H1 (cell line): ENCODE results near the gene CWC25. TPM values are rescaled to one million over a fixed set of nuclear protein-coding genes. Genes with fewer than 3 reads are reported as not detected.

Experiments used
- CTCF ChIA-PET: fragments of 300-600 bp; sonication (Branson Sonifier 250); formaldehyde crosslinking; loops from one replicate; lab custom pipeline; 2021; ENCODE audit not compliant: partially characterized antibody; lab: Charles Lee
- POLR2A ChIA-PET: fragments of 300-600 bp; sonication (Branson Sonifier 250); formaldehyde crosslinking; loops from one replicate; lab custom pipeline; 2021; ENCODE audit warnings: inconsistent platforms; ENCODE audit not compliant: partially characterized antibody; lab: Charles Lee
- DNase-seq, 2 experiments: peaks; one replicate each; pipeline versions ENCODE4 v3.0.0 to v3.0.0-alpha.2; 2010 to 2022; ENCODE audit warnings: low spot score in 2 of 2, low read depth in 1 of 2, mixed read lengths in 1 of 2
- FAIRE-seq: peaks from 2 replicates; lab custom pipeline; 2011; peaks lifted over from hg19 to GRCh38; lab: Jason Lieb, UNC
- H2AFZ ChIP-seq: 2 replicates; pipeline ENCODE4 v1.8.1; 2012; ENCODE audit warnings: low read length, inconsistent platforms
- H2AK5ac ChIP-seq: 2 replicates; pipeline ENCODE4 v1.6.1; 2013; ENCODE audit warnings: low read depth, low read length
- H2BK120ac ChIP-seq: replicated peaks from 2 replicates; pipeline ENCODE3; 2013; ENCODE audit warnings: low read depth, low read length, inconsistent platforms
- H2BK12ac ChIP-seq: 2 replicates; pipeline ENCODE4 v1.6.1; 2013; ENCODE audit warnings: low read depth, low read length
- H2BK15ac ChIP-seq: 2 replicates; pipeline ENCODE4 v1.6.1; 2013; ENCODE audit warnings: low read length
- H2BK20ac ChIP-seq: 2 replicates; pipeline ENCODE4 v1.6.1; 2013; ENCODE audit warnings: low read length
- H2BK5ac ChIP-seq: 2 replicates; pipeline ENCODE4 v1.6.1; 2013; ENCODE audit warnings: low read depth, low read length
- H3K14ac ChIP-seq: 2 replicates; pipeline ENCODE4 v1.6.1; 2013; ENCODE audit warnings: inconsistent platforms; ENCODE audit not compliant: insufficient read length
- H3K18ac ChIP-seq: 2 replicates; pipeline ENCODE4 v1.6.1; 2013; ENCODE audit warnings: low read length; ENCODE audit errors: extremely low read depth
- H3K23ac ChIP-seq: 2 replicates; pipeline ENCODE4 v1.6.1; 2013; ENCODE audit warnings: inconsistent platforms; ENCODE audit not compliant: insufficient read length
- H3K23me2 ChIP-seq: 2 replicates; pipeline ENCODE4 v1.6.1; 2013; ENCODE audit warnings: low read depth, low read length
- H3K27ac ChIP-seq: 2 replicates; pipeline ENCODE4 v1.6.1; 2011; ENCODE audit warnings: low read depth, low read length, inconsistent platforms
- H3K27me3 ChIP-seq, 4 experiments: replicated peaks in 1 of 4; 1 replicate in 1 of 4; 2 replicates in 3 of 4; pipeline versions ENCODE4 v1.6.1 to v1.8.1; 2011 to 2013; ENCODE audit warnings: low read length in 3 of 4, mild to moderate bottlenecking in 3 of 4, inconsistent platforms in 2 of 4, mixed read lengths in 2 of 4, moderate library complexity in 1 of 4; ENCODE audit not compliant: control insufficient read depth in 3 of 4, insufficient read depth in 3 of 4; ENCODE audit errors: extremely low read depth in 1 of 4
- H3K36me3 ChIP-seq, 4 experiments: 2 replicates each; pipeline versions ENCODE4 v1.6.1 to v1.8.1; 2011 to 2013; ENCODE audit warnings: mild to moderate bottlenecking in 4 of 4, low read length in 3 of 4, moderate library complexity in 2 of 4, control low read depth in 1 of 4, inconsistent platforms in 1 of 4; ENCODE audit not compliant: insufficient read depth in 4 of 4, control insufficient read depth in 2 of 4
- H3K4ac ChIP-seq: replicated peaks from 2 replicates; pipeline ENCODE3; 2013; ENCODE audit warnings: low read length, low read depth, mixed read lengths, inconsistent platforms; ENCODE audit not compliant: insufficient read length
- H3K4me1 ChIP-seq, 4 experiments: replicated peaks in 1 of 4; 1 replicate in 1 of 4; 2 replicates in 3 of 4; pipeline versions ENCODE4 v1.6.1 to v1.8.1; 2011 to 2013; ENCODE audit warnings: low read length in 3 of 4, inconsistent platforms in 2 of 4, mixed read lengths in 1 of 4; ENCODE audit not compliant: insufficient read depth in 4 of 4, control insufficient read depth in 3 of 4
- H3K4me2 ChIP-seq, 2 experiments: 2 replicates each; pipeline versions ENCODE4 v1.6.1 to v1.8.1; 2011 to 2013; ENCODE audit warnings: low read depth in 2 of 2, low read length in 2 of 2, control low read depth in 1 of 2, inconsistent platforms in 1 of 2, mild to moderate bottlenecking in 1 of 2; ENCODE audit not compliant: insufficient read depth in 1 of 2
- H3K4me3 ChIP-seq, 4 experiments: fragments of 200-600, 300-600 bp in 1 of 4; sonication (generic), shearing (Covaris generic), sonication (Bioruptor Twin) in 1 of 4; 2 replicates each; pipeline versions ENCODE4 v1.5.1 to v1.8.1; 2011 to 2016; ENCODE audit warnings: low read length in 4 of 4, low read depth in 3 of 4, control low read depth in 2 of 4, inconsistent platforms in 2 of 4, mild to moderate bottlenecking in 2 of 4, mixed read lengths in 1 of 4, moderate library complexity in 1 of 4; ENCODE audit not compliant: insufficient read depth in 2 of 4; ENCODE audit errors: extremely low read depth in 1 of 4
- H3K56ac ChIP-seq: replicated peaks from 2 replicates; pipeline ENCODE3; 2013; ENCODE audit warnings: low read depth, mild to moderate bottlenecking, mixed read lengths, low read length, inconsistent platforms; ENCODE audit not compliant: insufficient read length
- H3K79me1 ChIP-seq: 2 replicates; pipeline ENCODE4 v1.6.1; 2013; ENCODE audit warnings: low read depth, low read length, control low read depth
- H3K79me2 ChIP-seq, 2 experiments: 2 replicates each; pipeline versions ENCODE4 v1.6.1 to v1.8.1; 2012 to 2013; ENCODE audit warnings: low read length in 2 of 2, mild to moderate bottlenecking in 2 of 2, inconsistent platforms in 1 of 2; ENCODE audit not compliant: insufficient read depth in 2 of 2, control insufficient read depth in 1 of 2
- H3K9ac ChIP-seq, 4 experiments: replicated peaks in 1 of 4; 1 replicate in 1 of 4; 2 replicates in 3 of 4; pipeline versions ENCODE4 v1.6.1 to v1.8.1; 2011 to 2013; ENCODE audit warnings: low read depth in 3 of 4, low read length in 3 of 4, control low read depth in 2 of 4, mild to moderate bottlenecking in 2 of 4, moderate library complexity in 2 of 4, inconsistent platforms in 1 of 4; ENCODE audit errors: extremely low read depth in 1 of 4
- H3K9me3 ChIP-seq, 2 experiments: 2 replicates each; pipeline versions ENCODE4 v1.6.1 to v1.8.1; 2012 to 2013; ENCODE audit warnings: mild to moderate bottlenecking in 2 of 2, moderate library complexity in 2 of 2, control low read depth in 1 of 2, inconsistent platforms in 1 of 2, low read depth in 1 of 2, low read length in 1 of 2, mixed read lengths in 1 of 2; ENCODE audit not compliant: insufficient read depth in 2 of 2
- H4K20me1 ChIP-seq, 2 experiments: replicated peaks in 1 of 2; 2 replicates each; pipeline versions ENCODE3 to v1.8.1; 2011 to 2013; ENCODE audit warnings: inconsistent platforms in 2 of 2, low read length in 2 of 2, mild to moderate bottlenecking in 1 of 2; ENCODE audit not compliant: insufficient read depth in 2 of 2, control insufficient read depth in 1 of 2
- H4K5ac ChIP-seq: 2 replicates; pipeline ENCODE4 v1.6.1; 2013; ENCODE audit warnings: low read length, low read depth, mixed read lengths, inconsistent platforms; ENCODE audit not compliant: insufficient read length
- H4K8ac ChIP-seq: 2 replicates; pipeline ENCODE4 v1.8.0; 2013; ENCODE audit warnings: mild to moderate bottlenecking, moderate library complexity, low read length, inconsistent platforms; ENCODE audit not compliant: insufficient read depth; ENCODE audit errors: extremely low read depth
- H4K91ac ChIP-seq: replicated peaks from 2 replicates; pipeline ENCODE3; 2013; ENCODE audit warnings: low read length, mixed read lengths, inconsistent platforms; ENCODE audit not compliant: insufficient read length
- ASH2L ChIP-seq: fragments of 200-600, 300-600 bp; sonication (generic); IDR thresholded peaks from one replicate; pipeline ENCODE4 v1.7.1; 2017; ENCODE audit warnings: low read length
- ATF3 ChIP-seq: IDR thresholded peaks from 2 replicates; pipeline ENCODE4 v1.6.1; 2011; ENCODE audit warnings: low read depth, mild to moderate bottlenecking, low read length; ENCODE audit not compliant: insufficient read depth
- CEBPB ChIP-seq: IDR thresholded peaks from 2 replicates; pipeline ENCODE4 v1.6.1; 2012; ENCODE audit warnings: low read depth, low read length
- CREB1 ChIP-seq: IDR thresholded peaks from 2 replicates; pipeline ENCODE4 v1.6.1; 2012; ENCODE audit warnings: inconsistent platforms
- EP300 ChIP-seq, 2 experiments: IDR thresholded peaks; 1 replicate in 1 of 2; 2 replicates in 1 of 2; pipeline ENCODE4 v1.6.1; 2011 to 2012; ENCODE audit warnings: low read depth in 2 of 2, low read length in 2 of 2, mild to moderate bottlenecking in 2 of 2, borderline replicate concordance in 1 of 2, inconsistent platforms in 1 of 2, moderate library complexity in 1 of 2
- HDAC6 ChIP-seq: IDR thresholded peaks from one replicate; pipeline ENCODE4 v1.7.1; 2012; ENCODE audit warnings: low read depth, mild to moderate bottlenecking, inconsistent platforms, low read length, moderate library complexity
- NANOG ChIP-seq: IDR thresholded peaks from 2 replicates; pipeline ENCODE4 v1.6.1; 2011; ENCODE audit warnings: low read length, low read depth, mild to moderate bottlenecking, inconsistent platforms; ENCODE audit not compliant: insufficient read depth, poor library complexity, severe bottlenecking
- RFX5 ChIP-seq: IDR thresholded peaks from 2 replicates; pipeline ENCODE4 v1.6.1; 2011; ENCODE audit warnings: low read depth, low read length, improper control_type of control experiment, borderline replicate concordance
- SUZ12 ChIP-seq: fragments of 200-600 bp; sonication (generic); IDR thresholded peaks from 2 replicates; pipeline ENCODE4 v1.6.1; 2012; ENCODE audit warnings: mild to moderate bottlenecking, inconsistent platforms, low read length, moderate library complexity, mixed read lengths
- ZNF274 ChIP-seq: IDR thresholded peaks from 2 replicates; pipeline ENCODE4 v1.7.0; 2012; ENCODE audit warnings: low read length, borderline replicate concordance; ENCODE audit errors: extremely low read depth
- WGBS, 2 experiments: shearing (Covaris generic) in 1 of 2; methylation state at CpG; one replicate each; pipeline versions ENCODE4 v1.1.6 to v1.1.7; 2013 to 2015; ENCODE audit warnings: low lambda C conversion rate in 2 of 2, mixed read lengths in 2 of 2, inconsistent platforms in 1 of 2, low coverage in 1 of 2, missing lambda C conversion rate in 1 of 2; ENCODE audit not compliant: insufficient replicate concordance in 2 of 2, insufficient coverage in 1 of 2, insufficient read length in 1 of 2; ENCODE audit errors: extremely low coverage in 1 of 2, missing lambda C conversion rate in 1 of 2; 5-methylcytosine and 5-hydroxymethylcytosine counted together
- polyA plus RNA-seq, 7 experiments: library from polyadenylated mRNA; depleted of rRNA in 3 of 7; stranded (reverse) in 5 of 7; unstranded in 2 of 7; fragments of >200 nt in 5 of 7; fragments of 200-250 nt in 2 of 7; gene quantifications; 1 replicate in 5 of 7; 2 replicates in 1 of 7; 4 replicates in 1 of 7; pipeline versions ENCODE4 v1.2.1 to v1.2.3, GENCODE V29; 2011 to 2013; ENCODE audit warnings: missing spikeins in 2 of 7, mixed read lengths in 2 of 7
- total RNA-seq: library from RNA; stranded (reverse); fragmentation: NEBNext Ultra II Directional; extraction: Animal tissue kit (Norgen Biotek cat#: 25700); gene quantifications from 2 replicates; pipeline ENCODE4 v1.2.1, GENCODE V29; 2021

Gene CWC25
- total and polyA plus RNA-seq, 2 of the 8 experiments (the other 6 are each of a cell fraction or from before 2014, with no cell fraction given) = 11.1 to 13.1 TPM

GRCh38 chr17:38753071-38753506 is 72.0 kb downstream of the CWC25 start:
- Histone ChIP-seq H3K4me1 (peaks cover 0 to 5% (median 3%) of the 10 kb centered on the region in 4 experiments; a peak in 4 of 7 replicates), H3K4ac (no peak overlapping the region), H3K56ac (peak overlapping the region; percentile 85), H2BK20ac (no peak overlapping the region), H2BK120ac (no peak overlapping the region), H3K79me2 (peaks cover 0 to 16% of the 10 kb centered on the region in 2 experiments; a peak in 3 of 4 replicates), H3K18ac (0 out of 2 replicates have a peak overlapping the region, but pooled peaks have one; percentile 73), H3K4me3 (peak overlapping the region; percentile 86 to 99 (median 90)), H2AFZ (no peak overlapping the region), H3K9ac (peak overlapping the region; percentile 70 to 88 (median 80)), H4K8ac (peak overlapping the region; percentile 62), H3K23me2 (peaks cover 34% of the 10 kb centered on the region), H4K91ac (no peak overlapping the region), H4K20me1 (peaks cover 0 to 5% of the 10 kb centered on the region in 2 experiments), H3K79me1 (peaks cover 2% of the 10 kb centered on the region; the same call in 1 of the 2 replicates), H2AK5ac (no peak overlapping the region; the same call in 1 of the 2 replicates), H2BK5ac (peak overlapping the region; percentile 96; the same call in 1 of the 2 replicates), H3K27ac (0 out of 2 replicates have a peak overlapping the region, but pooled peaks have one; percentile 67), H2BK12ac (no peak overlapping the region), H3K27me3 (peaks cover 0 to 11% (median 5%) of the 10 kb centered on the region in 4 experiments; a peak in 5 of 7 replicates), H2BK15ac (no peak overlapping the region), H3K9me3 (no peaks in the 10 kb centered on the region), H3K23ac (no peak overlapping the region), H4K5ac (no peak overlapping the region), H3K4me2 (peak overlapping the region; percentile 89 to 96), H3K14ac (no peak overlapping the region), H3K36me3 (peaks cover 9 to 23% (median 16%) of the 10 kb centered on the region in 4 experiments; a peak in 7 of 8 replicates)
- WGBS, 2 experiments = 19% methylated on average over 22 of the region's 22 CpGs; no CpG with 5 or more reads in 1 of the 2 experiments
- no peak for DNase-seq
- CTCF ChIA-PET = interaction anchor here (0.8 to 2.5 kb wide), 4 partner anchors 9 to 76 kb away, joined by 3 to 10 read pairs (median 4); no protein-coding TSS in a partner anchor
- no peak for FAIRE-seq
- POLR2A ChIA-PET = interaction anchor here (0.8 to 3.6 kb wide), 7 partner anchors 11 to 698 kb away, joined by 3 to 17 read pairs (median 4); partner anchors contain the start of genes LASP1 and MED1
- TF ChIP-seq ZNF274 (no peak), ASH2L (no peak), CEBPB (no peak), NANOG (no peak), CREB1 (no peak), RFX5 (no peak), SUZ12 (no peak), HDAC6 (no peak), EP300 (IDR thresholded peaks at IDR 0.05; ENCODE audit: borderline replicate concordance in 1 of 2, low read depth in 2 of 2, low read length in 2 of 2) (no peak), ATF3 (no peak)
